ENCODE data around the gene SPATS2L. TPM values are rescaled to one million over a fixed set of nuclear protein-coding genes. Genes with fewer than 3 reads are reported as not detected.

Gene SPATS2L
- total RNA-seq, 1 experiment from 2014 or later: 47.3 TPM

GRCh38 chr2:200482194-200482593, 175.7 kb downstream of the SPATS2L start:
- H4K91ac ChIP-seq (ENCODE audit: insufficient read length, low read depth, low read length): no peak overlapping the region
- no peak overlapping the region for H3K27ac ChIP-seq (ENCODE audit: insufficient read length, low read depth, low read length)
- no peak overlapping the region for H2AK5ac ChIP-seq (ENCODE audit: insufficient read length, low read length)
- no peak overlapping the region for H3K23ac ChIP-seq (ENCODE audit: insufficient read length, low read depth, low read length)
- H2BK20ac ChIP-seq (ENCODE audit: low read depth, low read length, poor library complexity, severe bottlenecking): no peak overlapping the region
- peaks cover 4% of the 10 kb centered on the region for H3K4me1 ChIP-seq (ENCODE audit: insufficient read depth, low read length)
- TF ChIP-seq CTCF (conservative IDR thresholded peaks at IDR 0.05): no peak
- no peaks in the 10 kb centered on the region for H3K23me2 ChIP-seq (ENCODE audit: insufficient read length, low read depth, low read length, poor library complexity, severe bottlenecking)
- no peaks in the 10 kb centered on the region for H4K20me1 ChIP-seq (ENCODE audit: control insufficient read depth, insufficient read depth, insufficient read length)
- H3K18ac ChIP-seq (ENCODE audit: insufficient read length, low read depth, low read length): no peak overlapping the region
- no peak overlapping the region for H3K4me3 Mint-ChIP-seq
- no peak overlapping the region for H3K56ac ChIP-seq (ENCODE audit: insufficient read length, low read depth, low read length)
- no peak overlapping the region for H2BK15ac ChIP-seq (ENCODE audit: low read depth, low read length)
- no peak overlapping the region for H4K5ac ChIP-seq (ENCODE audit: insufficient read length, low read depth, low read length)
- H2BK12ac ChIP-seq (ENCODE audit: insufficient read length, low read depth, low read length): no peak overlapping the region
- no peaks in the 10 kb centered on the region for H3K79me2 ChIP-seq (ENCODE audit: insufficient read depth, low read length)
- peaks cover 29 to 32% of the 10 kb centered on the region in 2 experiments for H3K4me1 Mint-ChIP-seq
- H2BK5ac ChIP-seq (ENCODE audit: insufficient read length, low read length): no peak overlapping the region
- no peak overlapping the region for H3K27ac Mint-ChIP-seq
- no peak overlapping the region for H3T11ph ChIP-seq (ENCODE audit: low read length)
- no peaks in the 10 kb centered on the region for H3K79me1 ChIP-seq (ENCODE audit: insufficient read depth, low read depth, low read length, poor library complexity, severe bottlenecking)
- H3K9me3 Mint-ChIP-seq: no peaks in the 10 kb centered on the region
- no peak overlapping the region for H3K14ac ChIP-seq (ENCODE audit: insufficient read depth, low read length)
- H3K27me3 Mint-ChIP-seq (ENCODE audit: low read depth): no peaks in the 10 kb centered on the region
- no peak overlapping the region for H3K9ac ChIP-seq (ENCODE audit: extremely low read depth, insufficient read length, low read length)
- DNase-seq: no peak
- no peak overlapping the region for H2BK120ac ChIP-seq (ENCODE audit: low read depth, low read length, poor library complexity, severe bottlenecking)
- H2AFZ ChIP-seq (ENCODE audit: low read length): no peak overlapping the region
- no peak overlapping the region for H3K4ac ChIP-seq (ENCODE audit: low read depth, low read length)
- no peak overlapping the region for H3K4me2 ChIP-seq (ENCODE audit: insufficient read depth, insufficient read length, low read length)
- H3K27me3 ChIP-seq (ENCODE audit: insufficient read depth, low read length): no peaks in the 10 kb centered on the region
- peaks cover 7 to 23% (median 9%) of the 10 kb centered on the region in 3 experiments for H3K36me3 Mint-ChIP-seq (ENCODE audit: insufficient read depth in 1 of 3, low read depth in 3 of 3)
- no peak overlapping the region for H4K8ac ChIP-seq (replicated peaks; ENCODE audit: insufficient read length, low read depth, low read length)
- no peaks in the 10 kb centered on the region for H3K9me3 ChIP-seq (ENCODE audit: control insufficient read depth, low read depth, low read length)
